Fibroblast of mammary gland (primary cell): ENCODE results near the gene IL1RAPL2.
A peak's percentile ranks its signal among the peaks of the same experiment; 100 is the strongest.
"Not testable (repeated sequence)": the region's sequence is repeated elsewhere in the genome, so short reads cannot be mapped to it uniquely, and the experiment has no call there.

Source experiments
- DNase-seq: peaks from one replicate; pipeline ENCODE4 v3.0.0-alpha.2; 2010; ENCODE audit warnings: low read depth
- H3K4me3 ChIP-seq: 2 replicates; pipeline ENCODE4 v1.5.1; 2011; ENCODE audit warnings: low read depth, mild to moderate bottlenecking, low read length, moderate library complexity; ENCODE audit not compliant: control insufficient read depth
- TF ChIP-seq, protein P1 (sequence below): conservative IDR thresholded peaks from 2 replicates; pipeline ENCODE4 v1.5.1; 2011; ENCODE audit warnings: low read depth, low read length, inconsistent platforms; ENCODE audit not compliant: control insufficient read depth, insufficient read depth

Gene IL1RAPL2

GRCh38 chrX:105221374-105221773, 655.4 kb downstream of the IL1RAPL2 start:
- DNase-seq = no peak
- TF ChIP-seq, protein P1, sequence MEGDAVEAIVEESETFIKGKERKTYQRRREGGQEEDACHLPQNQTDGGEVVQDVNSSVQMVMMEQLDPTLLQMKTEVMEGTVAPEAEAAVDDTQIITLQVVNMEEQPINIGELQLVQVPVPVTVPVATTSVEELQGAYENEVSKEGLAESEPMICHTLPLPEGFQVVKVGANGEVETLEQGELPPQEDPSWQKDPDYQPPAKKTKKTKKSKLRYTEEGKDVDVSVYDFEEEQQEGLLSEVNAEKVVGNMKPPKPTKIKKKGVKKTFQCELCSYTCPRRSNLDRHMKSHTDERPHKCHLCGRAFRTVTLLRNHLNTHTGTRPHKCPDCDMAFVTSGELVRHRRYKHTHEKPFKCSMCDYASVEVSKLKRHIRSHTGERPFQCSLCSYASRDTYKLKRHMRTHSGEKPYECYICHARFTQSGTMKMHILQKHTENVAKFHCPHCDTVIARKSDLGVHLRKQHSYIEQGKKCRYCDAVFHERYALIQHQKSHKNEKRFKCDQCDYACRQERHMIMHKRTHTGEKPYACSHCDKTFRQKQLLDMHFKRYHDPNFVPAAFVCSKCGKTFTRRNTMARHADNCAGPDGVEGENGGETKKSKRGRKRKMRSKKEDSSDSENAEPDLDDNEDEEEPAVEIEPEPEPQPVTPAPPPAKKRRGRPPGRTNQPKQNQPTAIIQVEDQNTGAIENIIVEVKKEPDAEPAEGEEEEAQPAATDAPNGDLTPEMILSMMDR = no peak
- H3K4me3 ChIP-seq = no peak overlapping the region

GRCh38 chrX:105226499-105226898, 660.5 kb downstream of the IL1RAPL2 start:
- no peak for DNase-seq
- TF ChIP-seq, protein P1 = no peak
- no peak overlapping the region for H3K4me3 ChIP-seq

- TF ChIP-seq, protein P1 = no peak
- no peak overlapping the region for H3K4me3 ChIP-seq
- DNase-seq = peak; percentile 38
These were observed 662.6 kb downstream of the IL1RAPL2 start for GRCh38 chrX:105228602-105229001.

DNA sequence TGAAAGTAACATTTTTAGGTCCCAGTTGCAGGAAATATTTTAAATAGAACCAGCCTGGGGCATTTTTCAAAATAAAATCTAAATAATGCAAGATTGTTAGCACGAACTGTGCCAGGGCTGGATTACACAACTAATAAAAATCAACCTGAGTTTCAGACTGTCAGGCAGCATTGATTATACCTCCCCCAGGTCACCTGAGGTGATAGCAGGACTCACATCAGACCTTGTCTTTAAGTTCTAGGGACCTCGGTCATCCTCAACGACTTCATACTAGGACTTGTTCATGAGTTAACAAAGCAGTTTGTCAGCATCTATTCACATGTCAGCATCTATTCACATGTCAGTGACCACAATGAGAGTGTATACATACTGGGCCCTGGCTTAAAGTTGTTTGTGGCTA, 663.1 kb downstream of the IL1RAPL2 start:
- no peak overlapping the region for H3K4me3 ChIP-seq
- TF ChIP-seq, protein P1 = no peak
- DNase-seq = no peak

- not testable (repeated sequence) for H3K4me3 ChIP-seq, DNase-seq
These were observed 671.4 kb downstream of the IL1RAPL2 start for GRCh38 chrX:105237407-105237806.

DNA sequence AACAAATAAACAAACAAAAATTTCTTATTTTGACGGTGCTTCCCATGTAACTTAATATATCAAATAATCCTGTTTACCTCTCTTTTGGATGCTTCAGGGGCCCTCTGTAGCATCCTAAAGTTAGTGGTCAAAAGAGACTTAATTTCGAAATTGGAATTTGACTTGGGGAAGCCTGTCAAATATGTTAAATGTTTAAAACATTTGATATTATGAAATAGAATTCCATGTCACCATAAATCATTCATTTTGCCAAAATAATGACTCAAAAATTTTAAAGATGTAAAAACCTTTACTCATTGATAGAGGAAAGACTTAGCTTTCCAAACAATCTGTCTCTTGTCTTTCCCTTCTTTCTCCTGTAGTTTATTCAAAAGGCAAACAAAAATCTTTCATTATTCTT, 675.1 kb downstream of the IL1RAPL2 start:
- TF ChIP-seq, protein P1 = no peak
- H3K4me3 ChIP-seq = no peak overlapping the region
- no peak for DNase-seq

DNA sequence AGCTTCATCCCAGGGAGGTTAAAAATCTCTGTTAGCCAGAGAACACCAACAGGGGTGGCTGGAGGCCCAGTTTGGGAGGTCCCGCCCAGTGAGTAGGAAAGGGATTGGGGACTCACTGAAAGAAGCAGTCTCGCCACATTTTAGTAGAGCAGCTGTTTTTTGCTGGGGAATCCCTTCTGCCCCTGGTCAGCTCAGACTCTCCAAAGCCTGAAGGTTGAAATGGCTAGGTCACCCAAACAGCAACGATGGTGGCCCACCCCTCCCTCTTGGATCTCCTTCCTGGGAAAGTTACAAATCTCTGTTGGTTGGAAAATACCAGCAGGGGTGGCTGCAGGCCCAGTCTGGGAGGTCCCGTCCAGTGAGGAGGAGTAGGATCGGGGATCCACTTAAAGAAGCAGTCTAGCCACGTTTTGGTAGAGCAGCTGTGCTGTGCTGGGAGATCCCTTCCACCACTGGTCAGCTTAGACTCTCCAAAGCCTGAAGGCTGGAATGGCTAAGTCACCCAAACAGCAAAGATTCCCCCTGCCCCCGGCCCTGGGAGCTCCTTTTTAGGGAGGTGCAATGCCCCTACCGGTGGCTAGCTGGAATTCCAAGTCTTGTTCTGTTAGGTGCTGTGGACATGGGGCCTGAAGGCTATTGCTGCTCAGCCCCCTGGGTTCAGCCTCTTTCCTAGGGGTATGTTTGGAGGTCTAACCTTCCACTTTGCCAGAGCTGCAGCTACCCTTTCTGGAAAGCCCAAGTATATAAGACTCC, 694.5 kb downstream of the IL1RAPL2 start:
- TF ChIP-seq, protein P1 = peak; percentile 6
- DNase-seq = no peak
- H3K4me3 ChIP-seq = no peak overlapping the region
